ENCODE measurements around the gene XBP1.

DNA sequence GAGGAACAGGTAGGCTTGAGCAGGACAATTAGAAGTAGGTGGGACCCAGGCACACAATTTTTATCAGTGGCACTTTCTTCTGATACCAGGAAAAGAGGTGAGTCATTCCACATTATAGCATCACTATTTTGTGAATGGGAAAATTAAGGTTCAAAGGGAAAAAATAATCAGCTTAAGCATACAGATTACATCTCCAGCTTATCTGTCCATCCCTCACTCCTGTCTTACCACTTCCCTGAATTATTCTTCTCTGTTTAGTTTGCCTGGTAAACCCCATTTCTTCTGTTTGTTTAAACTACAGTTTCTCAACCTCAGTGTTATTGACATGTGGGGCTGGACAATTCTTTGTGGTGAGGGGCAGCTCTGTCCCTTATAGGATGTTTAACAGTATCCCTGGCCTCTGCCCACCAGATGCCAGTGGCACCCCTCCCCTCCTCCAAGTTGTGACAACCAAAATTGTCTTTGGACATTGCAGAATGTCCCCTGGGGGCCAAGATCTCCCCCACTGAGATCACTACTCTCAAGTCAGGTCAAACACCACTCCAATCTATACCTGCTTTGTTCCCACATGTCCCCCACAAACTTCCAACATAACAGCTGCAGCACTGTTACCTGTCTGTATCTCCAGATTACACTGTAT lies 8.5 kb upstream of the XBP1 start:
- TF ChIP-seq CTCF (CRISPR knock-in tag; IDR thresholded peaks at IDR 0.05) = no peak
- no peak for TF ChIP-seq ZNF660 (CRISPR knock-in tag; IDR thresholded peaks at IDR 0.05; ENCODE audit: borderline replicate concordance, low read depth)

All from HepG2 (cell line).